Measurements from ENCODE around the gene TNFSF12. TPM values are rescaled to one million over a fixed set of nuclear protein-coding genes. Genes with fewer than 3 reads are reported as not detected.

Gene TNFSF12
- polyA plus RNA-seq, 1 of the 3 experiments (the other 2 are of a cell fraction): 47.6 TPM

DNA sequence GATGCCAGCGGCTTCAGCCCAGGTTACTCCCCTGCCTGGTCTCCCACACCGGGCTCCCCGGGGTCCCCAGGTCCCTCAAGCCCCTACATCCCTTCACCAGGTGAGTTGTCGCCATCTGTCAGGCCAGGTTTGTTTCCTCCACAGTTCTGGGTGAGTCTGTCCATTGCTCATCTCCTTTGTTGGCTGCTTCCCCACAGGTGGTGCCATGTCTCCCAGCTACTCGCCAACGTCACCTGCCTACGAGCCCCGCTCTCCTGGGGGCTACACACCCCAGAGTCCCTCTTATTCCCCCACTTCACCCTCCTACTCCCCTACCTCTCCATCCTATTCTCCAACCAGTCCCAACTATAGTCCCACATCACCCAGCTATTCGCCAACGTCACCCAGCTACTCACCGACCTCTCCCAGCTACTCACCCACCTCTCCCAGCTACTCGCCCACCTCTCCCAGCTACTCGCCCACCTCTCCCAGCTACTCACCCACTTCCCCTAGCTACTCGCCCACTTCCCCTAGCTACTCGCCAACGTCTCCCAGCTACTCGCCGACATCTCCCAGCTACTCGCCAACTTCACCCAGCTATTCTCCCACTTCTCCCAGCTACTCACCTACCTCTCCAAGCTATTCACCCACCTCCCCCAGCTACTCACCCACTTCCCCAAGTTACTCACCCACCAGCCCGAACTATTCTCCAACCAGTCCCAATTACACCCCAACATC lies 35.9 kb upstream of the TNFSF12 start:
- Histone ChIP-seq H2AFZ (ENCODE audit: low read depth) (no peak overlapping the region), H3K9me3 (no peaks in the 10 kb centered on the region), H3K4me3 (ENCODE audit: low read depth in 2 of 2, low read length in 1 of 2) (no peak overlapping the region), H3K4me2 (no peak overlapping the region), H3K4me1 (ENCODE audit: control insufficient read depth in 1 of 2, insufficient read depth in 2 of 2, low read depth in 1 of 2, low read length in 1 of 2) (no peaks in the 10 kb centered on the region), H3K9ac (no peak overlapping the region), H3F3A (replicated peaks; ENCODE audit: insufficient read depth) (peaks cover 20% of the 10 kb centered on the region), H3K79me2 (ENCODE audit: insufficient read depth) (no peaks in the 10 kb centered on the region), H4K20me1 (ENCODE audit: insufficient read depth) (no peaks in the 10 kb centered on the region), H3K9me2 (no peaks in the 10 kb centered on the region), H3K27ac (ENCODE audit: low read depth in 2 of 2, low read length in 1 of 2) (no peak overlapping the region), H3K36me3 (replicated peaks in 1 of 2; ENCODE audit: control insufficient read depth in 1 of 2, insufficient read depth in 2 of 2, low read length in 1 of 2) (peaks cover 17 to 42% of the 10 kb centered on the region in 2 experiments), H3K27me3 (ENCODE audit: insufficient read depth) (no peaks in the 10 kb centered on the region)
- 94% methylated on average over 19 of the region's 20 CpGs for WGBS (ENCODE audit: low lambda C conversion rate)
- DNase-seq: no peak
- TF ChIP-seq, protein P1, sequence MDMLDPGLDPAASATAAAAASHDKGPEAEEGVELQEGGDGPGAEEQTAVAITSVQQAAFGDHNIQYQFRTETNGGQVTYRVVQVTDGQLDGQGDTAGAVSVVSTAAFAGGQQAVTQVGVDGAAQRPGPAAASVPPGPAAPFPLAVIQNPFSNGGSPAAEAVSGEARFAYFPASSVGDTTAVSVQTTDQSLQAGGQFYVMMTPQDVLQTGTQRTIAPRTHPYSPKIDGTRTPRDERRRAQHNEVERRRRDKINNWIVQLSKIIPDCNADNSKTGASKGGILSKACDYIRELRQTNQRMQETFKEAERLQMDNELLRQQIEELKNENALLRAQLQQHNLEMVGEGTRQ (IDR thresholded peaks at IDR 0.05; ENCODE audit: borderline replicate concordance, low read depth, low read length): no peak
- TF ChIP-seq EP300 (IDR thresholded peaks at IDR 0.05; ENCODE audit: borderline replicate concordance in 1 of 2, low read depth in 1 of 2, low read length in 1 of 2): no peak
- no peak for TF ChIP-seq RXRA (IDR thresholded peaks at IDR 0.05; ENCODE audit: borderline replicate concordance, low read depth)
- no peak for TF ChIP-seq EZH2phosphoT487 (IDR thresholded peaks at IDR 0.05; ENCODE audit: borderline replicate concordance, low read depth)
- TF ChIP-seq FOXM1 (IDR thresholded peaks at IDR 0.05; ENCODE audit: low read depth): no peak
- CTCF ChIA-PET: interaction anchor here (0.8 to 11.6 kb wide), 9 partner anchors 9 to 158 kb away, joined by 3 to 236 read pairs (median 5); partner anchors contain the start of genes SENP3, SOX15, TMEM95 and TNFSF12
- POLR2A ChIA-PET: no interaction called here

DNA sequence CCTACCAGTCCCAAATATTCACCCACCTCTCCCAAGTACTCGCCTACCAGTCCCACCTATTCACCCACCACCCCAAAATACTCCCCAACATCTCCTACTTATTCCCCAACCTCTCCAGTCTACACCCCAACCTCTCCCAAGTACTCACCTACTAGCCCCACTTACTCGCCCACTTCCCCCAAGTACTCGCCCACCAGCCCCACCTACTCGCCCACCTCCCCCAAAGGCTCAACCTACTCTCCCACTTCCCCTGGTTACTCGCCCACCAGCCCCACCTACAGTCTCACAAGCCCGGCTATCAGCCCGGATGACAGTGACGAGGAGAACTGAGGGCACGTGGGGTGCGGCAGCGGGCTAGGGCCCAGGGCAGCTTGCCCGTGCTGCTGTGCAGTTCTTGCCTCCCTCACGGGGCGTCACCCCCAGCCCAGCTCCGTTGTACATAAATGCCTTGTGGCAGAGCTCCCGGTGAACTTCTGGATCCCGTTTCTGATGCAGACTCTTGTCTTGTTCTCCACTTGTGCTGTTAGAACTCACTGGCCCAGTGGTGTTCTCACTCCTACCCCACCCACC lies 34.9 kb upstream of the TNFSF12 start:
- H3K4me1 ChIP-seq (ENCODE audit: control insufficient read depth in 1 of 2, insufficient read depth in 2 of 2, low read depth in 1 of 2, low read length in 1 of 2): no peaks in the 10 kb centered on the region
- no peaks in the 10 kb centered on the region for H3K27me3 ChIP-seq (ENCODE audit: insufficient read depth)
- CTCF ChIA-PET: interaction anchor here (0.7 to 11.6 kb wide), 38 partner anchors 9 to 173 kb away, joined by 3 to 236 read pairs (median 5); partner anchors contain the start of genes MPDU1, SENP3, SOX15 and TMEM95
- POLR2A ChIA-PET: interaction anchor here (0.9 kb wide), 1 partner anchor 47 kb away, joined by 3 read pairs; no protein-coding TSS in a partner anchor
- H3K4me3 ChIP-seq (ENCODE audit: low read depth in 2 of 2, low read length in 1 of 2): no peak overlapping the region
- no peaks in the 10 kb centered on the region for H3K9me2 ChIP-seq
- WGBS (ENCODE audit: low lambda C conversion rate): 87% methylated on average over 17 of the region's 17 CpGs
- no peak overlapping the region for H2AFZ ChIP-seq (ENCODE audit: low read depth)
- no peaks in the 10 kb centered on the region for H3K79me2 ChIP-seq (ENCODE audit: insufficient read depth)
- no peak overlapping the region for H3K27ac ChIP-seq (ENCODE audit: low read depth in 2 of 2, low read length in 1 of 2)
- peaks cover 14 to 34% of the 10 kb centered on the region in 2 experiments for H3K36me3 ChIP-seq (replicated peaks in 1 of 2; ENCODE audit: control insufficient read depth in 1 of 2, insufficient read depth in 2 of 2, low read length in 1 of 2)
- TF ChIP-seq, protein P2, sequence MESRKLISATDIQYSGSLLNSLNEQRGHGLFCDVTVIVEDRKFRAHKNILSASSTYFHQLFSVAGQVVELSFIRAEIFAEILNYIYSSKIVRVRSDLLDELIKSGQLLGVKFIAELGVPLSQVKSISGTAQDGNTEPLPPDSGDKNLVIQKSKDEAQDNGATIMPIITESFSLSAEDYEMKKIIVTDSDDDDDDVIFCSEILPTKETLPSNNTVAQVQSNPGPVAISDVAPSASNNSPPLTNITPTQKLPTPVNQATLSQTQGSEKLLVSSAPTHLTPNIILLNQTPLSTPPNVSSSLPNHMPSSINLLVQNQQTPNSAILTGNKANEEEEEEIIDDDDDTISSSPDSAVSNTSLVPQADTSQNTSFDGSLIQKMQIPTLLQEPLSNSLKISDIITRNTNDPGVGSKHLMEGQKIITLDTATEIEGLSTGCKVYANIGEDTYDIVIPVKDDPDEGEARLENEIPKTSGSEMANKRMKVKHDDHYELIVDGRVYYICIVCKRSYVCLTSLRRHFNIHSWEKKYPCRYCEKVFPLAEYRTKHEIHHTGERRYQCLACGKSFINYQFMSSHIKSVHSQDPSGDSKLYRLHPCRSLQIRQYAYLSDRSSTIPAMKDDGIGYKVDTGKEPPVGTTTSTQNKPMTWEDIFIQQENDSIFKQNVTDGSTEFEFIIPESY (IDR thresholded peaks at IDR 0.05; ENCODE audit: borderline replicate concordance, low read depth): no peak
- TF ChIP-seq NFIC (IDR thresholded peaks at IDR 0.05; ENCODE audit: borderline replicate concordance) (no peak), POLR2AphosphoS5 (IDR thresholded peaks at IDR 0.05; ENCODE audit: low read depth, low read length) (no peak)
- H4K20me1 ChIP-seq (ENCODE audit: insufficient read depth): no peaks in the 10 kb centered on the region
- H3K4me2 ChIP-seq: no peak overlapping the region
- no peak overlapping the region for H3K9ac ChIP-seq
- no peak for DNase-seq
- H3F3A ChIP-seq (replicated peaks; ENCODE audit: insufficient read depth): peaks cover 20% of the 10 kb centered on the region
- no peaks in the 10 kb centered on the region for H3K9me3 ChIP-seq
